Measurements from ENCODE around the gene TMEM156.

The TMEM156 gene

GRCh38 chr4:39063430-39063829, 31.2 kb upstream of the TMEM156 start:
- H3K27ac Mint-ChIP-seq: no peak overlapping the region
- no peaks in the 10 kb centered on the region for H3K9me3 Mint-ChIP-seq
- H3K36me3 Mint-ChIP-seq (ENCODE audit: low read depth): no peaks in the 10 kb centered on the region
- peaks cover 17% of the 10 kb centered on the region for H3K4me1 Mint-ChIP-seq
- TF ChIP-seq, protein P1, sequence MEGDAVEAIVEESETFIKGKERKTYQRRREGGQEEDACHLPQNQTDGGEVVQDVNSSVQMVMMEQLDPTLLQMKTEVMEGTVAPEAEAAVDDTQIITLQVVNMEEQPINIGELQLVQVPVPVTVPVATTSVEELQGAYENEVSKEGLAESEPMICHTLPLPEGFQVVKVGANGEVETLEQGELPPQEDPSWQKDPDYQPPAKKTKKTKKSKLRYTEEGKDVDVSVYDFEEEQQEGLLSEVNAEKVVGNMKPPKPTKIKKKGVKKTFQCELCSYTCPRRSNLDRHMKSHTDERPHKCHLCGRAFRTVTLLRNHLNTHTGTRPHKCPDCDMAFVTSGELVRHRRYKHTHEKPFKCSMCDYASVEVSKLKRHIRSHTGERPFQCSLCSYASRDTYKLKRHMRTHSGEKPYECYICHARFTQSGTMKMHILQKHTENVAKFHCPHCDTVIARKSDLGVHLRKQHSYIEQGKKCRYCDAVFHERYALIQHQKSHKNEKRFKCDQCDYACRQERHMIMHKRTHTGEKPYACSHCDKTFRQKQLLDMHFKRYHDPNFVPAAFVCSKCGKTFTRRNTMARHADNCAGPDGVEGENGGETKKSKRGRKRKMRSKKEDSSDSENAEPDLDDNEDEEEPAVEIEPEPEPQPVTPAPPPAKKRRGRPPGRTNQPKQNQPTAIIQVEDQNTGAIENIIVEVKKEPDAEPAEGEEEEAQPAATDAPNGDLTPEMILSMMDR (IDR thresholded peaks at IDR 0.05; ENCODE audit: unreplicated experiment in 3 of 3): no peak
- H3K27me3 Mint-ChIP-seq (ENCODE audit: low read depth): no peaks in the 10 kb centered on the region
- no peak overlapping the region for H3K4me3 Mint-ChIP-seq

DNA sequence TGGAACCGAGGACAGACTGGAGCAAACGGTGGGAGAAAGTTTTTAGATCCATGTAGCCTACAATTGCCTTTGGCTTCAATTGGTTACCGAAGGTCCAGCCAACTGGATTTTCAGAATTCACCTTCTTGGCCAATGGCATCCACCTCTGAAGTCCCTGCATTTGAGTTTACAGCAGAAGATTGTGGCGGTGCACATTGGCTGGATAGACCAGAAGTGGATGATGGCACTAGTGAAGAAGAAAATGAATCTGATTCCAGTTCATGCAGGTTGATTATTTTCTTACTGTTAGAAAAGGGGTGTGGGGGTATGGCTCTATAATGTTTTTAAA, 30.5 kb upstream of the TMEM156 start:
- H3K27me3 Mint-ChIP-seq (ENCODE audit: low read depth): no peaks in the 10 kb centered on the region
- peak overlapping the region in 1 of 3 experiments; percentile 11 for H3K4me3 Mint-ChIP-seq
- peaks cover 17% of the 10 kb centered on the region for H3K4me1 Mint-ChIP-seq
- H3K36me3 Mint-ChIP-seq (ENCODE audit: low read depth): no peaks in the 10 kb centered on the region
- H3K9me3 Mint-ChIP-seq: no peaks in the 10 kb centered on the region
- H3K27ac Mint-ChIP-seq: no peak overlapping the region
- TF ChIP-seq, protein P1 (IDR thresholded peaks at IDR 0.05; ENCODE audit: unreplicated experiment in 3 of 3): no peak

GRCh38 chr4:39062094-39062769, 30.0 kb upstream of the TMEM156 start, which contains the start of gene KLHL5:
TSS of gene KLHL5 (plus strand) at chr4:39062232. CDS start at chr4:39062653, 421 bp downstream.
- TF ChIP-seq, protein P1 (IDR thresholded peaks at IDR 0.05; ENCODE audit: unreplicated experiment in 3 of 3): no peak
- Mint-ChIP-seq H3K27me3 (ENCODE audit: low read depth) (no peaks in the 10 kb centered on the region), H3K4me1 (peaks cover 17% of the 10 kb centered on the region), H3K9me3 (no peaks in the 10 kb centered on the region), H3K4me3 (peak within 1 kb of the TSS; percentile 16 to 44 (median 21)), H3K27ac (peak within 1 kb of the TSS in 1 of 3 experiments; percentile 3), H3K36me3 (ENCODE audit: low read depth) (no peaks in the 10 kb centered on the region)

GRCh38 chr4:39061457-39061856, 29.2 kb upstream of the TMEM156 start:
- Mint-ChIP-seq H3K4me3 (no peak overlapping the region), H3K27ac (no peak overlapping the region), H3K27me3 (ENCODE audit: low read depth) (no peaks in the 10 kb centered on the region), H3K9me3 (no peaks in the 10 kb centered on the region), H3K4me1 (peaks cover 17% of the 10 kb centered on the region), H3K36me3 (ENCODE audit: low read depth) (no peaks in the 10 kb centered on the region)
- TF ChIP-seq, protein P1 (IDR thresholded peaks at IDR 0.05; ENCODE audit: unreplicated experiment in 3 of 3): no peak

DNA sequence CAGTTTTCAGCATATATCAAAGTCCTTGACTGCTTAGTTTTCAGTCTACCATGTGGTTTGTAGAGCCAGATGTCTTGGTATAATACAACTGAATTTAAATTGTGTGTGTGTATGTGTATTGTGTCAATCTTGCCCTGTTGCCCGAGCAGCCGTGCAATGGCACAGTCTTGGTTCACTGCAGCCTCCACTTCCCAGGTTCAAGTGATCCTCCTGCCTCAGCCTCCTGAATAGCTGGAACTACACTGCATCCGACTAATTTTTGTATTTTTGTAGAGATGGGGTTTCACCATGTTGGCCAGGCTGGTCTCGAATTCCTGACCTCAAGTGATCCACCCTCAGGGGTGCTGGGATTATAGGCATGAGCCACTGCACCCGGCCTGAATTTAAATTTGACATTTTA, 23.8 kb upstream of the TMEM156 start:
- H3K4me3 Mint-ChIP-seq: no peak overlapping the region
- H3K4me1 Mint-ChIP-seq: peaks cover 8% of the 10 kb centered on the region
- no peaks in the 10 kb centered on the region for H3K9me3 Mint-ChIP-seq
- TF ChIP-seq, protein P1 (IDR thresholded peaks at IDR 0.05; ENCODE audit: unreplicated experiment in 3 of 3): no peak
- no peak overlapping the region for H3K27ac Mint-ChIP-seq
- no peaks in the 10 kb centered on the region for H3K36me3 Mint-ChIP-seq (ENCODE audit: low read depth)
- H3K27me3 Mint-ChIP-seq (ENCODE audit: low read depth): no peaks in the 10 kb centered on the region

- no peaks in the 10 kb centered on the region for H3K36me3 Mint-ChIP-seq (ENCODE audit: low read depth)
- no peak overlapping the region for H3K4me3 Mint-ChIP-seq
- no peaks in the 10 kb centered on the region for H3K4me1 Mint-ChIP-seq
- H3K9me3 Mint-ChIP-seq: no peaks in the 10 kb centered on the region
- H3K27me3 Mint-ChIP-seq (ENCODE audit: low read depth): no peaks in the 10 kb centered on the region
- no peak overlapping the region for H3K27ac Mint-ChIP-seq
- TF ChIP-seq, protein P1 (IDR thresholded peaks at IDR 0.05; ENCODE audit: unreplicated experiment in 3 of 3): no peak
Observed at GRCh38 chr4:39054497-39054896, 22.3 kb upstream of the TMEM156 start.
